Activated T-helper 17 cell treated with anti-CD3 and anti-CD28 coated beads, Interleukin-2, amount 50 U/mL, for 72 hours (primary cell): Measurements from ENCODE around the gene CELA3B. TPM values are rescaled to one million over a fixed set of nuclear protein-coding genes. Genes with fewer than 3 reads are reported as not detected.
"Not testable (repeated sequence)": the region's sequence is repeated elsewhere in the genome, so short reads cannot be mapped to it uniquely, and the experiment has no call there.

ENCODE experiments used
- ATAC-seq: fragments of 150-1000 bp; cut with Tn5 transposase; replicated peaks from 2 replicates; pipeline ENCODE4 v1.10.0; 2021; ENCODE audit warnings: mild to moderate bottlenecking, moderate library complexity
- H3K27ac Mint-ChIP-seq: one replicate; pipeline ENCODE4 v1.8.0; 2022; ENCODE audit warnings: mixed read lengths
- H3K27me3 Mint-ChIP-seq: one replicate; pipeline ENCODE4 v1.8.0; 2022; ENCODE audit warnings: mixed read lengths
- H3K36me3 Mint-ChIP-seq: one replicate; pipeline ENCODE4 v1.8.0; 2022; ENCODE audit warnings: low read depth, mild to moderate bottlenecking, mixed read lengths
- H3K4me1 Mint-ChIP-seq: one replicate; pipeline ENCODE4 v1.8.0; 2022; ENCODE audit warnings: mixed read lengths
- H3K4me3 Mint-ChIP-seq: one replicate; pipeline ENCODE4 v1.8.0; 2022; ENCODE audit warnings: mild to moderate bottlenecking, mixed read lengths
- H3K9me3 Mint-ChIP-seq: one replicate; pipeline ENCODE4 v1.8.0; 2022; ENCODE audit warnings: mixed read lengths
- total RNA-seq, 2 donors: library from RNA; stranded (reverse); gene quantifications; one replicate each; pipeline ENCODE4 v1.2.3, GENCODE V29; 2022

CELA3B gene
- total RNA-seq, 2 donors from 2014 or later, result not detected

- H3K36me3 Mint-ChIP-seq, H3K4me3 Mint-ChIP-seq, H3K27ac Mint-ChIP-seq, ATAC-seq, H3K27me3 Mint-ChIP-seq, H3K9me3 Mint-ChIP-seq, H3K4me1 Mint-ChIP-seq: not testable (repeated sequence)
These were observed 27.1 kb downstream of the CELA3B start for GRCh38 chr1:22003959-22004358.

- not testable (repeated sequence) for H3K27ac Mint-ChIP-seq, H3K4me1 Mint-ChIP-seq, H3K27me3 Mint-ChIP-seq, H3K36me3 Mint-ChIP-seq, H3K4me3 Mint-ChIP-seq, H3K9me3 Mint-ChIP-seq
- ATAC-seq, result peak; percentile 86
These were observed 28.7 kb downstream of the CELA3B start for GRCh38 chr1:22005261-22006149.

DNA sequence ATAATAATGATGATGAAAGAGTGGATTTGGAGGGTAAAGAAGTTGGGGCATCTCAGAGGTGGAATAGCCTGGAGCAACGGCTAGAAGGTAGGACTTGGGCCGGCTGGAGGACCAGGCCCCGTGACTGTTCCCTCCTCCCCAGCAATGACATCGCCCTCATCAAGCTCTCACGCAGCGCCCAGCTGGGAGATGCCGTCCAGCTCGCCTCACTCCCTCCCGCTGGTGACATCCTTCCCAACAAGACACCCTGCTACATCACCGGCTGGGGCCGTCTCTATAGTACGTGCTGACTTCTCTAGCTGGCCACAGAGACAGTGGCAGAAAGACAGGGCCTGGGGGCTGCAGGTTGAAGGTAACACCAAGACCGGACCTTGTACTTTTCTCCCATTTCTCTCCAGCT lies 29.9 kb downstream of the CELA3B start:
- ATAC-seq, H3K9me3 Mint-ChIP-seq, H3K4me1 Mint-ChIP-seq, H3K27ac Mint-ChIP-seq, H3K27me3 Mint-ChIP-seq, H3K4me3 Mint-ChIP-seq, H3K36me3 Mint-ChIP-seq: not testable (repeated sequence)

GRCh38 chr1:22007262-22007661 lies 30.4 kb downstream of the CELA3B start:
- H3K27ac Mint-ChIP-seq, H3K4me3 Mint-ChIP-seq, ATAC-seq, H3K4me1 Mint-ChIP-seq, H3K27me3 Mint-ChIP-seq, H3K36me3 Mint-ChIP-seq, H3K9me3 Mint-ChIP-seq: not testable (repeated sequence)

GRCh38 chr1:22009566-22009965 lies 32.7 kb downstream of the CELA3B start:
- not testable (repeated sequence) for ATAC-seq, H3K4me3 Mint-ChIP-seq, H3K27ac Mint-ChIP-seq

DNA sequence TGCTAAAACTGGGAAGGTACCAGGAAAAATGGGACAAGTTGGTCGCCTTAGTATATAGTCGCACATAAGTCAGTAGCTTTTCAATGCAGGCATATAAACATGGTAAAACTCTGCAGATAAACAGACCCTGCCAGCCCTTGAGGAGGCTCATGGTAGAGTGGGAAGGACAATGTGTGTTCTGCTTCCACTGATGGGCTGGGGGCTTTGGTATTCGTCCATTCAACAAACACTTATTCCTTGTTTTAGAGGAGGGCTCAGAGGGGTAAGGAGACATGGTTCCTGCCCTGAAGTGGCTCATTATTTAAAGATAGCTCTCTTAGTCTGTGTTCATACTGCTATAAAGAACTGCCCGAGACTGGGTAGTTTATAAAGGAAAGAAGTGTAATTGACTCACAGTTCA lies 35.9 kb downstream of the CELA3B start:
- not testable (repeated sequence) for ATAC-seq, H3K9me3 Mint-ChIP-seq, H3K27me3 Mint-ChIP-seq, H3K36me3 Mint-ChIP-seq, H3K4me1 Mint-ChIP-seq, H3K4me3 Mint-ChIP-seq, H3K27ac Mint-ChIP-seq

More at GRCh38 chr1:22009566-22009965, 32.7 kb downstream of the CELA3B start:
- not testable (repeated sequence) for H3K36me3 Mint-ChIP-seq, H3K27me3 Mint-ChIP-seq, H3K4me1 Mint-ChIP-seq, H3K9me3 Mint-ChIP-seq

DNA sequence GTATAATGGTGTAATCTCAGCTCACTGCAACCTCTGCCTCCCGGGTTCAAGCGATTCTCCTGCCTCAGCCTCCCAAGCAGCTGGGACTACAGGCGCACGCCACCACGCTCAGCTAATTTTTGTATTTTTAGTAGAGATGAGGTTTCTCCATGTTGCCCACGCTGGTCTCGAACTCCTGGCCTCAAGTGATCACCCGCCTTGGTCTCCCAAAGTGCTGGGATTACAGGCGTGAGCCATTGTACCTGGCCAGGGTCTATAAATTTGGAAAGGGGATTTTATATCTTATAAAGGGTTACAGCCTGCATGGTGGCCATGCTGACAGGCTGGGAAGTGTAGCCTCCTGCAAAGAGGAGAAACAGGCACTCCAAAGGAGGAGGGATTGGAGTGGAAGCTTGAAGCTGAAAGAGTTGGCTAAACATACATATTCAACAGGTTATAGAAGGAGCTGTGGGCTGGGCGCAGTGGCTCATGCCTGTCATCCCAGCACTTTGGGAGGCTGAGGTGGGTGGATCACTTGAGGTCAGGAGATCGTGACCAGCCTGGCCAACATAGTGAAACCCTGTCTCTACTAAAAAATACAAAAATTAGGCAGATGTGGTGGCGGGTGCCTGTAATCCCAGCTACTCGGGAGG lies 37.9 kb downstream of the CELA3B start:
- not testable (repeated sequence) for H3K9me3 Mint-ChIP-seq, H3K27me3 Mint-ChIP-seq, H3K36me3 Mint-ChIP-seq, H3K4me3 Mint-ChIP-seq, H3K27ac Mint-ChIP-seq, ATAC-seq
- peaks cover 13% of the 10 kb centered on the region for H3K4me1 Mint-ChIP-seq

DNA sequence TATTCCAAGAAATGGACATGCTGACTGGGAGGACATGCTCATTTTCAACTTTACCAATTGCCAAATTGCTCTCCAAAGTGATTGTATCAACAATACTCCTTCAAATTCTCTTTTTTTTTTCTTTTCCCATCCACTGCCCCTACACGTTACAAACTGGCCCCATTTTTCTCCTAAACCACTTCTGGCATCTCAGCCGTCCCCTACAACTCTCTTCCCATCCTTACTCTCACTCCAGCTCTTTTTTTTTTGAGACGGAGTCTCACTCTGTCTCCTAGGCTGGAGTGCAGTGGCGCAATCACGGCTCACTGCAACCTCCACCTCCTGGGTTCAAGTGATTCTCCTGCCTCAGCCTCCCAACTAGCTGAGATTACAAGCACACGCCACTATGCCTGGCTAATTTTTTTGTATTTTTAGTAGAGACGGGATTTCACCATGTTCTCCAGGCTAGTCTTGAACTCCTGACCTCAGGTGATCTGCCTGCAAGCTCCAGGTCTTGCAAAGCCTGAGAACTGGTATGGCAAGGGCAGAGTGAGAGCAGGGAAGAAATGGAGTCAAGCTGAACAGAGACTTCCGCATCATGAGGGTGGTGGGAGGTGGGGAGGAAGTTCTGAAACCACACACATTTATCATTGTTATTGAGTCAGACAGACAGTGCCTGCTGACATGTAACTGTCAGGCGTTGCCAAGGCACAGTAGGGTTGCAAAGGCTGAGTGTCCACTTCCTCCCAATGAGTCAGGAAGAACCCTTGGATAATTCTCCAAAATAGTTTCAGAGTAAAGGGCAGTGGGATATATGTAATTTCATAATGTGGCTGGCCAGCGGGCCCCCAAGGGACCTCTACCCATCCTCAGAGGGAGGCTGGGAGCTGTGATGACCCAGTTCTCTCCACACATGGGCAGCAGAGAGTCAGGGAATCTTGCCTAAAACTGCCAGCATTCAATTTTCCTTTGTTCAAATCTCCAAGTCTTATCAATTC lies 42.0 kb downstream of the CELA3B start:
- Mint-ChIP-seq H3K4me3 (peak overlapping the region; percentile 81), H3K36me3 (peaks cover 6% of the 10 kb centered on the region), H3K9me3 (peaks cover 4% of the 10 kb centered on the region), H3K4me1 (peaks cover 23% of the 10 kb centered on the region), H3K27ac (peak overlapping the region; percentile 98), H3K27me3 (no peaks in the 10 kb centered on the region)
- ATAC-seq, result peak; percentile 99

- no peak for ATAC-seq
- H3K27ac Mint-ChIP-seq, result no peak overlapping the region
- H3K27me3 Mint-ChIP-seq, result no peaks in the 10 kb centered on the region
- H3K36me3 Mint-ChIP-seq, result peaks cover 20% of the 10 kb centered on the region
- peaks cover 4% of the 10 kb centered on the region for H3K9me3 Mint-ChIP-seq
- H3K4me1 Mint-ChIP-seq, result peaks cover 27% of the 10 kb centered on the region
- H3K4me3 Mint-ChIP-seq, result no peak overlapping the region
These were observed 44.2 kb downstream of the CELA3B start for GRCh38 chr1:22021061-22021460.

DNA sequence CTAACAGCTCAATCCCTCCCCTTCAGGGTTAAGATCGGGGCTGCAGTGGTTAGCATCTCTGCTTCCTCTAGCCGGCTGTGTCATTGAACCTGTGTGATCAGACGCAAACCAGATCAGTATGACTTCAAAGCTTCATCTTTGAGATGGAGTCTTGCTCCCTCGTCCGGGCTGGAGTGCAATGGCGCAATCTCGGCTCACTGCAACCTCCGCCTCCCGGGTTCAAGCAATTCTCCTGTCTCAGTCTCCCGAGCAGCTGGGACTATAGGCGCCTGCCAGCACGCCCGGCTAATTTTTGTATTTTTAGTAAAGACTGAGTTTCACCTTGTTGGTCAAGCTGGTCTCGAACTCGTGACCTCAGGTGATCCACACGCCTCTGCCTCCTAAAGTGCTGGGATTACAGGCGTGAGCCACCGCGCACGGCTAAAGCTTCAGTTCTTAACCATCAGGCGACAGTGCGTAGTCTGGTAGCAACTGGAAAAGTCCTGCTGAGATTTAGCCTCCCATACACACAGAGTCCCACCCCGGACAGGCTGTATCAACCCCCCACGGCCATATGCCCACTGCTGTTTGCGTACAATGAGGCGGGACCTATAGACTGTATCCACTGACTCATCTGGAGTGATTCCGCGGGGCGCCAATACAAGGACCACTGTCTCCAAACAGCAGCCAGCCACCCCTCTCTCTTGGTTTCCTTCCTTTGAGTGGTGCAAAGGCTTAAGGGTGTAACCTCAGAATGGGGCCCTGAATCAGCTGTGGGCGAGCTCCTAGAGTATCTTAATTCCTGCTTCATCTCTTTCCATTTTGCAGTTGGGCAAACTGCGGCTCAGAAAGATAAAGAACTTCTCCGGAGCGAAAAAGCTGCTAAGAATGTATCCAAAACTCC lies 47.9 kb downstream of the CELA3B start:
- peak; percentile 62 for ATAC-seq
- no peaks in the 10 kb centered on the region for H3K27me3 Mint-ChIP-seq
- peak overlapping the region; percentile 96 for H3K27ac Mint-ChIP-seq
- peaks cover 22% of the 10 kb centered on the region for H3K36me3 Mint-ChIP-seq
- peak overlapping the region; percentile 85 for H3K4me3 Mint-ChIP-seq
- H3K9me3 Mint-ChIP-seq, result peaks cover 7% of the 10 kb centered on the region
- peaks cover 23% of the 10 kb centered on the region for H3K4me1 Mint-ChIP-seq

- Mint-ChIP-seq H3K9me3 (peaks cover 7% of the 10 kb centered on the region), H3K36me3 (peaks cover 22% of the 10 kb centered on the region), H3K27me3 (no peaks in the 10 kb centered on the region), H3K4me1 (peaks cover 29% of the 10 kb centered on the region), H3K4me3 (peak overlapping the region; percentile 85), H3K27ac (peak overlapping the region; percentile 96)
- peak; percentile 75 for ATAC-seq
These were observed 48.7 kb downstream of the CELA3B start for GRCh38 chr1:22025368-22026155.

- H3K27ac Mint-ChIP-seq, result peak overlapping the region; percentile 96
- peak overlapping the region; percentile 85 for H3K4me3 Mint-ChIP-seq
- H3K4me1 Mint-ChIP-seq, result peaks cover 32% of the 10 kb centered on the region
- peaks cover 22% of the 10 kb centered on the region for H3K36me3 Mint-ChIP-seq
- H3K27me3 Mint-ChIP-seq, result no peaks in the 10 kb centered on the region
- ATAC-seq, result peak; percentile 7
- H3K9me3 Mint-ChIP-seq, result peaks cover 7% of the 10 kb centered on the region
These were observed 50.1 kb downstream of the CELA3B start for GRCh38 chr1:22026924-22027289.

- Mint-ChIP-seq H3K4me3 (peak overlapping the region; percentile 25), H3K9me3 (peaks cover 3% of the 10 kb centered on the region), H3K36me3 (peaks cover 11% of the 10 kb centered on the region), H3K27me3 (no peaks in the 10 kb centered on the region), H3K4me1 (peaks cover 26% of the 10 kb centered on the region), H3K27ac (peak overlapping the region; percentile 58)
- ATAC-seq, result no peak
These were observed 53.2 kb downstream of the CELA3B start for GRCh38 chr1:22030057-22030456.
